IMR-90 (cell line): ENCODE results near the gene RUSC1. TPM values are rescaled to one million over a fixed set of nuclear protein-coding genes. Genes with fewer than 3 reads are reported as not detected.

Experiments
- microRNA-seq, 2 experiments: library from miRNA; stranded (forward) in 1 of 2; unstranded in 1 of 2; fragments of 10-50 nt in 1 of 2; fragments of <30 nt in 1 of 2; gene quantifications in 1 of 2; microRNA quantifications in 1 of 2; one replicate each; pipeline versions ENCODE3 to v1.1.0; 2013 to 2020; ENCODE audit not compliant: insufficient read depth in 1 of 2, insufficient read length in 1 of 2, unreplicated experiment in 1 of 2
- polyA plus RNA-seq, 3 experiments: library from polyadenylated mRNA; depleted of rRNA; stranded (reverse); fragments of >200 nt; gene quantifications; 2 replicates each; pipeline ENCODE4 v1.2.3, GENCODE V29; 2012; ENCODE audit warnings: low replicate concordance in 1 of 3
- small RNA-seq, 5 experiments: library from RNA; depleted of rRNA; stranded (forward); fragments of <200 nt; gene quantifications; one replicate each; pipeline ENCODE3, GENCODE V24; 2012
- total RNA-seq: library from RNA; depleted of rRNA; stranded (reverse); fragments of >200 nt; gene quantifications from 2 replicates; pipeline ENCODE4 v1.2.3, GENCODE V29; 2012; rRNA removed

RUSC1 gene
- total and polyA plus RNA-seq, 2 of the 4 experiments (the other 2 are of a cell fraction): 4.1 to 31.4 TPM

Small RNA genes lying within 50 kb of the gene (microRNA-seq; reads per million reads assigned to microRNA genes)
- gene MIR555 (ENCODE audit: unreplicated experiment) (not detected), gene RNU6-106P (ENCODE audit: insufficient read depth, insufficient read length) (not detected)

Small RNA genes lying within 50 kb of the gene (small RNA-seq; reads per million reads assigned to genes)
- 0 to 0.11 (median 0) reads per million in 5 experiments for gene RNU6-106P

Other genes starting within 250 kb of the RUSC1 start
- gene EFNA3, start 242.1 kb upstream of the RUSC1 start, total RNA-seq: 0.56 and 0.72 TPM in 2 replicates
- gene EFNA3, start 242.1 kb upstream of the RUSC1 start, polyA plus RNA-seq (2012; rRNA removed): 1.6 TPM in 2 replicates
- gene EFNA1, start 193.0 kb upstream of the RUSC1 start, total RNA-seq: 0.28 and 0.90 TPM in 2 replicates
- 1.4 and 1.6 TPM in 2 replicates for gene EFNA1, start 193.0 kb upstream of the RUSC1 start, polyA plus RNA-seq (2012; rRNA removed)
- gene SLC50A1, start 185.0 kb upstream of the RUSC1 start, total RNA-seq: 20.6 and 21.1 TPM in 2 replicates
- gene SLC50A1, start 185.0 kb upstream of the RUSC1 start, polyA plus RNA-seq (2012; rRNA removed): 19.5 and 20.8 TPM in 2 replicates
- gene DPM3, start 180.4 kb upstream of the RUSC1 start, total RNA-seq: 29.0 and 30.6 TPM in 2 replicates
- 129 and 138 TPM in 2 replicates for gene DPM3, start 180.4 kb upstream of the RUSC1 start, polyA plus RNA-seq (2012; rRNA removed)
- gene KRTCAP2, start 147.6 kb upstream of the RUSC1 start, total RNA-seq: 76.1 and 76.7 TPM in 2 replicates
- 189 and 232 TPM in 2 replicates for gene KRTCAP2, start 147.6 kb upstream of the RUSC1 start, polyA plus RNA-seq (2012; rRNA removed)
- 2.3 and 2.5 TPM in 2 replicates for gene TRIM46, start 147.0 kb upstream of the RUSC1 start, total RNA-seq
- 6.2 and 6.9 TPM in 2 replicates for gene TRIM46, start 147.0 kb upstream of the RUSC1 start, polyA plus RNA-seq (2012; rRNA removed)
- 13.1 and 15.1 TPM in 2 replicates for gene THBS3, start 113.0 kb upstream of the RUSC1 start, total RNA-seq
- gene THBS3, start 113.0 kb upstream of the RUSC1 start, polyA plus RNA-seq (2012; rRNA removed): 28.3 and 30.4 TPM in 2 replicates
- gene MTX1, start 112.2 kb upstream of the RUSC1 start, total RNA-seq: 51.4 and 67.2 TPM in 2 replicates
- 73.7 and 73.9 TPM in 2 replicates for gene MTX1, start 112.2 kb upstream of the RUSC1 start, polyA plus RNA-seq (2012; rRNA removed)
- 1.4 TPM in 2 replicates for gene ENTREP3, start 65.4 kb upstream of the RUSC1 start, total RNA-seq
- gene ENTREP3, start 65.4 kb upstream of the RUSC1 start, polyA plus RNA-seq (2012; rRNA removed): 23.8 and 27.9 TPM in 2 replicates
- 29.2 and 30.5 TPM in 2 replicates for gene SCAMP3, start 58.5 kb upstream of the RUSC1 start, total RNA-seq
- gene SCAMP3, start 58.5 kb upstream of the RUSC1 start, polyA plus RNA-seq (2012; rRNA removed): 118 and 144 TPM in 2 replicates
- gene CLK2, start 47.4 kb upstream of the RUSC1 start, total RNA-seq: 19.2 and 19.7 TPM in 2 replicates
- 53.0 and 61.2 TPM in 2 replicates for gene CLK2, start 47.4 kb upstream of the RUSC1 start, polyA plus RNA-seq (2012; rRNA removed)
- gene HCN3, start 43.4 kb upstream of the RUSC1 start, total RNA-seq: 0.36 and 0.83 TPM in 2 replicates
- gene HCN3, start 43.4 kb upstream of the RUSC1 start, polyA plus RNA-seq (2012; rRNA removed): 2.7 and 2.9 TPM in 2 replicates
- gene PKLR, start 19.5 kb upstream of the RUSC1 start, total RNA-seq: not detected in 2 replicates
- gene PKLR, start 19.5 kb upstream of the RUSC1 start, polyA plus RNA-seq (2012; rRNA removed): 0.03 TPM in 1 of 2 replicates, not detected in the other
- 176 and 191 TPM in 2 replicates for gene FDPS, start 12.0 kb upstream of the RUSC1 start, total RNA-seq
- 183 and 186 TPM in 2 replicates for gene FDPS, start 12.0 kb upstream of the RUSC1 start, polyA plus RNA-seq (2012; rRNA removed)
- gene ASH1L, start 241.9 kb downstream of the RUSC1 start, total RNA-seq: 18.5 and 23.9 TPM in 2 replicates
- 13.7 and 14.3 TPM in 2 replicates for gene ASH1L, start 241.9 kb downstream of the RUSC1 start, polyA plus RNA-seq (2012; rRNA removed)